K562 (cell line): ENCODE results near the gene RETREG2. TPM values are rescaled to one million over a fixed set of nuclear protein-coding genes. Genes with fewer than 3 reads are reported as not detected.

Experiments used
- CHD7 ChIP-seq: fragments of 200-600 bp; sonication (generic); IDR thresholded peaks from one replicate; pipeline ENCODE4 v1.6.1; 2012; ENCODE audit warnings: mild to moderate bottlenecking, low read depth, low read length, inconsistent platforms
- NBN ChIP-seq: fragments of 450-650 bp; IDR thresholded peaks from 2 replicates; pipeline ENCODE4 v1.6.1; 2016; ENCODE audit warnings: low read depth, mild to moderate bottlenecking
- SETDB1 ChIP-seq: IDR thresholded peaks from one replicate; pipeline ENCODE4 v1.6.1; 2012; ENCODE audit warnings: low read length, control low read depth, inconsistent platforms
- polyA plus RNA-seq, 8 experiments: library from polyadenylated mRNA; depleted of rRNA in 4 of 8; stranded (reverse) in 5 of 8; unstranded in 3 of 8; fragments of >200 nt; fragmentation: Nextera tagmentation in 2 of 8; fragmentation: Illumina TruSeq in 1 of 8; extraction: Ambion mirVana in 2 of 8; extraction: Trizol in 1 of 8; gene quantifications; 2 replicates each; pipeline versions ENCODE4 v1.2.1 to v1.2.3, GENCODE V29; 2011 to 2014; ENCODE audit warnings: inconsistent platforms in 1 of 8, missing spikeins in 1 of 8
- total RNA-seq, 7 experiments: library from RNA; depleted of rRNA in 6 of 7; stranded (reverse); fragments of >200 nt in 6 of 7; fragmentation: Illumina TruSeq in 2 of 7; extraction: Trizol in 2 of 7; gene quantifications; 2 replicates each; pipeline versions ENCODE4 v1.2.1 to v1.2.3, GENCODE V29; 2011 to 2021; ENCODE audit warnings: low replicate concordance in 1 of 7
- TF ChIP-seq, protein P1 (sequence below): fragments of 450-650 bp; IDR thresholded peaks from 2 replicates; pipeline ENCODE4 v1.6.1; 2017; ENCODE audit warnings: antibody characterized with exemption, mild to moderate bottlenecking

Gene RETREG2
- total and polyA plus RNA-seq, 9 of the 15 experiments (the other 6 are each of a cell fraction or from before 2014, with no cell fraction given): 4.9 to 40.1 (median 19.2) TPM

- TF ChIP-seq CHD7 (no peak), SETDB1 (no peak), NBN (no peak)
- TF ChIP-seq, protein P1, sequence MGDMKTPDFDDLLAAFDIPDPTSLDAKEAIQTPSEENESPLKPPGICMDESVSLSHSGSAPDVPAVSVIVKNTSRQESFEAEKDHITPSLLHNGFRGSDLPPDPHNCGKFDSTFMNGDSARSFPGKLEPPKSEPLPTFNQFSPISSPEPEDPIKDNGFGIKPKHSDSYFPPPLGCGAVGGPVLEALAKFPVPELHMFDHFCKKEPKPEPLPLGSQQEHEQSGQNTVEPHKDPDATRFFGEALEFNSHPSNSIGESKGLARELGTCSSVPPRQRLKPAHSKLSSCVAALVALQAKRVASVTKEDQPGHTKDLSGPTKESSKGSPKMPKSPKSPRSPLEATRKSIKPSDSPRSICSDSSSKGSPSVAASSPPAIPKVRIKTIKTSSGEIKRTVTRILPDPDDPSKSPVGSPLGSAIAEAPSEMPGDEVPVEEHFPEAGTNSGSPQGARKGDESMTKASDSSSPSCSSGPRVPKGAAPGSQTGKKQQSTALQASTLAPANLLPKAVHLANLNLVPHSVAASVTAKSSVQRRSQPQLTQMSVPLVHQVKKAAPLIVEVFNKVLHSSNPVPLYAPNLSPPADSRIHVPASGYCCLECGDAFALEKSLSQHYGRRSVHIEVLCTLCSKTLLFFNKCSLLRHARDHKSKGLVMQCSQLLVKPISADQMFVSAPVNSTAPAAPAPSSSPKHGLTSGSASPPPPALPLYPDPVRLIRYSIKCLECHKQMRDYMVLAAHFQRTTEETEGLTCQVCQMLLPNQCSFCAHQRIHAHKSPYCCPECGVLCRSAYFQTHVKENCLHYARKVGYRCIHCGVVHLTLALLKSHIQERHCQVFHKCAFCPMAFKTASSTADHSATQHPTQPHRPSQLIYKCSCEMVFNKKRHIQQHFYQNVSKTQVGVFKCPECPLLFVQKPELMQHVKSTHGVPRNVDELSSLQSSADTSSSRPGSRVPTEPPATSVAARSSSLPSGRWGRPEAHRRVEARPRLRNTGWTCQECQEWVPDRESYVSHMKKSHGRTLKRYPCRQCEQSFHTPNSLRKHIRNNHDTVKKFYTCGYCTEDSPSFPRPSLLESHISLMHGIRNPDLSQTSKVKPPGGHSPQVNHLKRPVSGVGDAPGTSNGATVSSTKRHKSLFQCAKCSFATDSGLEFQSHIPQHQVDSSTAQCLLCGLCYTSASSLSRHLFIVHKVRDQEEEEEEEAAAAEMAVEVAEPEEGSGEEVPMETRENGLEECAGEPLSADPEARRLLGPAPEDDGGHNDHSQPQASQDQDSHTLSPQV: no peak
- TF ChIP-seq, all 486 proteins: peak for 0
These were observed 32.8 kb downstream of the RETREG2 start (continued) for GRCh38 chr2:219210886-219211362.
